VCaP (cell line): Measurements from ENCODE around the gene OR2H2.

Source experiments
- H3K27ac ChIP-seq: fragments of 450-650 bp; 2 replicates; pipeline ENCODE4 v1.5.1; 2017
- TF ChIP-seq, protein P1 (sequence below): fragments of 450-650 bp; conservative IDR thresholded peaks from 2 replicates; pipeline ENCODE4 v1.5.1; 2017; ENCODE audit warnings: mild to moderate bottlenecking, moderate library complexity

The OR2H2 gene

DNA sequence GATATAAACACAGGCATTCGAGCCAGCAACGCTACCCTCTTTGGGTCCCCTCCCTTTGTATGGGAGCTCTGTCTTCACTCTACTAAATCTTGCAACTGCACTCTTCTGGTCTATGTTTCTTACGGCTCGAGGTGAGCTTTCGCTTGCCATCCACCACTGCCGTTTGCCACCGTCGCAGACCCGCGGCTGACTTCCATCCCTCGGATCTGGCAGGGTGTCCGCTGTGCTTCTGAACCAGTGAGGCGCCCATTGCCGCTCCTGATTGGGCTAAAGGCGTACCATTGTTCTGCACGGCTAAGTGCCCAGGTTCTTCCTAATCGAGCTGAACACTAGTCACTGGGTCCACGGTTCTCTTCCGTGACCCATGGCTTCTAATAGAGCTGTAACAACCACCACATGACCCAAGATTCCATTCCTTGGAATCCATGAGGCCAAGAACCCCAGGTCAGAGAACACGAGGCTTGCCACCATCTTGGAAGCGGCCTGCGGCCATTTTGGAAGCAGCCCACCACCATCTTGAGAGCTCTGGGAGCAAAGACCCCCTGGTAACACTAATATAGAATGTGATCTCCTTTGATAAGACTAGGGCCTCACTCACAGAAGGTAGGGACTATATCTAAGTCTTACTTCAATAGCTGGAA is 26.4 kb upstream of the OR2H2 start:
- H3K27ac ChIP-seq = no peak overlapping the region
- TF ChIP-seq, protein P1, sequence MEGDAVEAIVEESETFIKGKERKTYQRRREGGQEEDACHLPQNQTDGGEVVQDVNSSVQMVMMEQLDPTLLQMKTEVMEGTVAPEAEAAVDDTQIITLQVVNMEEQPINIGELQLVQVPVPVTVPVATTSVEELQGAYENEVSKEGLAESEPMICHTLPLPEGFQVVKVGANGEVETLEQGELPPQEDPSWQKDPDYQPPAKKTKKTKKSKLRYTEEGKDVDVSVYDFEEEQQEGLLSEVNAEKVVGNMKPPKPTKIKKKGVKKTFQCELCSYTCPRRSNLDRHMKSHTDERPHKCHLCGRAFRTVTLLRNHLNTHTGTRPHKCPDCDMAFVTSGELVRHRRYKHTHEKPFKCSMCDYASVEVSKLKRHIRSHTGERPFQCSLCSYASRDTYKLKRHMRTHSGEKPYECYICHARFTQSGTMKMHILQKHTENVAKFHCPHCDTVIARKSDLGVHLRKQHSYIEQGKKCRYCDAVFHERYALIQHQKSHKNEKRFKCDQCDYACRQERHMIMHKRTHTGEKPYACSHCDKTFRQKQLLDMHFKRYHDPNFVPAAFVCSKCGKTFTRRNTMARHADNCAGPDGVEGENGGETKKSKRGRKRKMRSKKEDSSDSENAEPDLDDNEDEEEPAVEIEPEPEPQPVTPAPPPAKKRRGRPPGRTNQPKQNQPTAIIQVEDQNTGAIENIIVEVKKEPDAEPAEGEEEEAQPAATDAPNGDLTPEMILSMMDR = no peak

DNA sequence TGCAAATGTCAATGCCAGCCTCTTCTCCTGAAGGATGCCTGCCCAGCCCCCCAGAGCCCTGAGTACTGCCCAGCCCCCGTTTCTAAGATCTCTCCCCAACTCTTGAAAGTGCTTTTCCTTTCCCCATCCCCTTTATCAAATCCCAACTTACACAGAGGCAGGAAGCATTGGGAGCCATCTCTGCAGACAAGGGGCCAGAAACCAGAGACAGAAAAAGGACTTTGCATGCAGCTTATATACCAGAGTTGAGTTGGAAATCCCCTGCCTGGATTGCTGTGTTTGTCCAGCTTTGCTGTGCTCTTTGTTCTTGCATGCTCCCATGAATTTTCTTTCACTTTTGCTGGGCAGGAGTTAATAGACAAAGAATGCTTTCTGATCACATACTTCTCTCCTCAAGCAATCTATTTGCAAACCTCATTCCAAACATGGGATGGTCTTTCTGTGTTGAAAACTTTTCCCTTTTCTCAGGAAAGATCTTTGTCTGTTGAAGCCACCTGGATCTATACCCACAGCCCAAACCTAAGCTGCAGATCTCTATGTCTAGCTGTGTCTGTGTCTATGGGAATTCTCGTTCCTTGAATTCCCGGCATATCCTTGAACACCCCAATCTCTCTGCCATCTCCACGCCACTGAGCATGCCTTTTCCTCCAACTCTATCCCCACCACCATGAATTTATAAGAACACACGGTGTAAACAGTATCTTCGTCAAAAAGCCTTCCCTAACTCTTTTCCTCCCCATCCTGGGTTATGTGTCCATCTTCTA is 25.2 kb upstream of the OR2H2 start, which contains the start of gene UBD:
UBD (minus strand) TSS at position 209 of the 764 bp plus-strand sequence; CDS start at position 178, 31 bp downstream.
- TF ChIP-seq, protein P1 = no peak
- no peak within 1 kb of the TSS for H3K27ac ChIP-seq

DNA sequence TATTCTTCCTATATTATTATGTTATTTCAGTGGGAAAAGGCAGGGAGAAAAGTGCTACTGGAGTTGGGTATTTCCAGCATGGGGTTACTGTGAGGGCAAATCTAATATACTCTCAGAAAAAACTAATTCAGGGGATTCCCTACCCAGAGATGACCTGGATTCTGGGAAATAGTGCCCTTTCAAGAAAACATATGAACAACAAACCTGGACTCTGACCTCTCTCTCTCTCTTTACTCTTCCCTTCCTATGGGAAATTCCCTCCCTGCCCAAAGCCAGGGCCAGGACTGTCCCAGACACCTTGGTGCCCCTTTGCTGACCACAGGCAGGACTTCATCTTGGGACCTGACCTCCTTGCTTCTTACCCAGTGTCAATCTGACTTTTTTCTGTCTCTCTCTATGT is 23.8 kb upstream of the OR2H2 start:
- H3K27ac ChIP-seq = no peak overlapping the region
- TF ChIP-seq, protein P1 = no peak

DNA sequence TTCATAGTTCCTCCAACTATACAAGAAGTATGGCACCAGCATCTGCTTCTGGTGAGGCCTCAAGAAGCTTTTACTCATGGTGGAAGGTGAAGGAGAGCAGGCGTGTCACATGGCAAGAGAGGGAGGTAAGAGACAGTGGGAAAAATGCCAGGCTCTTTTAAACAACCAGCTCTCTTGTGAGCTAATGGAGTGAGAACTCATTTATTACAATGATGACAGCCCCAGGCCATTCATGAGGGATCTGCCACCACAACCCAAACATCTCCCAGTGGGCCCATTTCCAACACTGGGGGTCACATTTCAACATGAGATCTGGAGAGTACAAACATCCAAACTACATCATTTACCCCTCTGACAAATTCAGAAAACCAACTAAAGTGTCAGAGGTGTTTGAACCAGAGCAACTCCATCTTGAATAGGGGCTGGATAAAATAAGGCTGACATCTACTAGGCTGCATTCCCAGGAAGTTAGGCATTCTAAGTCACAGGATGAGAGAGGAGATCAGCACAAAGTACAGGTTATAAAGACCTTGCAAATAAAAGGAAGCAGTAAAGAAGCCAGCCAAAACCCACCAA is 23.2 kb upstream of the OR2H2 start:
- no peak overlapping the region for H3K27ac ChIP-seq
- TF ChIP-seq, protein P1 = no peak

DNA sequence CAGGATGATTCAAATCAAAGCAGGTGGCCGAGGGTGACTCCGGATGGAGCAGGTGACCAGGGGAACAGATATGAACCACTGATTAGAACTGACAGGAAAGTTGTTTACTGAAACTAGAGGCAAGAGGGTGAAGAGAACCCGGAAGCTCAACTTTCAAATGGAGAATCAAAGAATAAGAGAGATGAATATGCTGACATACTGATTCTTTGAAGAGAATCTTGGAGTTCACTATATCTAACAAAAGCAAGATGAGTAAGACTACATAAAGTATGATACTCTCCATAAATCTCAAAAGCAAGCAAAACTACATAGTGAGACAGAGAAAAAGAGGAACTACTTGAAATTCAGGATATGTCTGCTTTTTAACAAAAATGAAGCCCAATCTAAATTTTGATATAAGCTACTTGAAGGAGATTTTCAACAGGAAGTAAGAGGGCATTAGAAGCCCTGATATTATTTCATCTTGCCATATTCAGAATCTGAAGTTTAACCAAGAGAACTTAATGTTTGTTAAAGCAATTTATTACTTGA is 21.4 kb upstream of the OR2H2 start:
- no peak overlapping the region for H3K27ac ChIP-seq
- TF ChIP-seq, protein P1 = no peak

DNA sequence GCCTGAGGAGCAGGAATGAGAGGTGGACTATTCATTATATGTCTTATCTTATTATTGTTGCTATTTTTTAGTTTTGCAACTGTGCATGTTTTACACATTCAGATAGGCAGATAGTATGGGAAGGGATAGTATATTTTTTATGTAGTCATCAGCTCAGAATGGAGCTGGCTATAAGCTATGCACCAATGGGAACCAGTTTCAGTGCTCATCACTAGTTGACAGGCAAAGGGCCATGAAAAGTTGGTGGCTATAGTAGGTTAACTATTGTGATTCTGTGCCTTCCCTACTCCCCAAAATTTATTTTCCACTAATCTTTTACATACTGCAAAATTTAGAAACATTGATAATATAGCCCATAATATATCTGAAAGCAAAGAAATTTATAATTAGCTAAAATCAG is 20.0 kb upstream of the OR2H2 start:
- no peak overlapping the region for H3K27ac ChIP-seq
- TF ChIP-seq, protein P1 = no peak

DNA sequence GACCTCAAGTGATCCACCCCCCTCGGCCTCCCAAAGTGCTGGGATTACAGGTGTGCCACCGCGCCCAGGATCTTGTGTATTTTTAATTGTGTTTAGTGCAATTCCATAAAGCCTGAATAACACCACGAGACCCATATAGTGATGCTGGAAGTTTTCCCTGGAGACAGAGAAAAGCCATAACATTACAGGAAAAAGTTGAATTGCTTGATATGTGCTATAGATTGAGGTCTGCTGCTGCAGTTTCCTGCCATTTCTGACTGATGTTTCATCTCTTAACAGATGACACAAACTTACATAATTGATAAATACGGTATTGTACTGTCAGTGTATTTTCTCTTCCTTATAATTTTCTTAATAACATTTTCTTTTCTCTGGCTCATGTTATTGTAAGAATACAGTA is 18.1 kb upstream of the OR2H2 start:
- TF ChIP-seq, protein P1 = no peak
- H3K27ac ChIP-seq = no peak overlapping the region
